ENCODE data around the gene PDZK1IP1. TPM values are rescaled to one million over a fixed set of nuclear protein-coding genes. Genes with fewer than 3 reads are reported as not detected.
A peak's percentile ranks its signal among the peaks of the same experiment; 100 is the strongest.

Gene PDZK1IP1
- total RNA-seq, 1 donor from 2014 or later, result not detected

DNA sequence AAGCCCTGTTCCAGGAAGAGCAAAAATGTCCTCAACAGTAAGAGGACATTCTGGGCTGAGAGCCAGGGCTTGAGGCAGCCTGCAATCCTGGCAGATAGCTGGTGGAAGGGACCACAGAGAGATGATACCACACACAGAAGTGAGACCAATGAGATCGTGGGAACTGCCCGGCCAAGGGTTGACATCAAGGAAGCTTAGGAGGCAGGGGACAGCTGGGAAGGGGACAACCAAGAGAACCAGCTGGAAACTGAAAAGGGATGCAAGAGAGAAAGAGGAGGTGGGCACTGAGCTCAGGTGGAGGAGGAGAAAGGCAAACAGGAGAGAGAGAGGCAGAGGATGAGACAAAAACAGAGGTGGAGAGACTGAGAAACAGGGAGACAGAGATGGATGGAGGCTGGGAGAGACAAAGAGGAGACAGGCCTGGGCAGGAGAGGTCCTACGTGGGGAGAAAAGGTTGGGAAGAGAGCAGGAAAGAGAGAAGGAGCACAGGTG is 9.2 kb downstream of the PDZK1IP1 start:
- Mint-ChIP-seq H3K36me3 (ENCODE audit: low read depth, unreplicated experiment) (no peaks in the 10 kb centered on the region), H3K4me3 (ENCODE audit: unreplicated experiment) (peak overlapping the region; percentile 62)

DNA sequence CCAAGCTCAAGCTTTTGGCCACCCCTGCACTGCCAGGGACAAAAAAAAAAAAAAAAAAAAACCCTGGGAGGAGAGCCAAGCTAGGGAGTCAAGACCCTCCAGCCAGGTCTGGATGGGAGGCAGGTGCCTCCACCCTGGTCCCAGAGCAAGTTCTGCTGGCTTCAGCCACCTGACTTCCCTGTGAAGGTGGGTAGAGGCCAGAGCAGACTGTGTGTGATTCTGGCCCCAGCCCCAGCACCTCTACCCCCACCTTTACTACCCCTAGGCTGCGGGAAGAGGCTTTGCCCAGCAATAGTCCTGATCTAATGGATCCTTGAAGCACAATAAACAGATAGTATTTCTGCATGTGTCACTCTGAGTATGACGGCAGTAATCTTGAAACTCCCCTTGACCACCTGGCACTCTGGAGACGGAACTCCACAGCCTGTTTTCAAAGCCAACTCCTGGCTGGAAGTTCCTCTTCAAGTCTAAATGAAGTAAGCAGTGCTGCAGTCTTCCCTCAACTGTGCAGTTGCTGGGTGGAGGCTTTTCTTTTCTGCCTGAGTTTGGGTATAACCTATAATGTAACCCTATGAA is 9.8 kb downstream of the PDZK1IP1 start:
- Mint-ChIP-seq H3K36me3 (ENCODE audit: low read depth, unreplicated experiment) (no peaks in the 10 kb centered on the region), H3K9me3 (ENCODE audit: unreplicated experiment) (peaks cover 5% of the 10 kb centered on the region), H3K4me3 (ENCODE audit: unreplicated experiment) (no peak overlapping the region), H3K27me3 (ENCODE audit: unreplicated experiment) (peaks cover 25% of the 10 kb centered on the region), H3K27ac (ENCODE audit: unreplicated experiment) (peak overlapping the region; percentile 85), H3K4me1 (ENCODE audit: unreplicated experiment) (peaks cover 42% of the 10 kb centered on the region)
- DNase-seq (ENCODE audit: low spot score), result no peak
- TF ChIP-seq, protein P1, sequence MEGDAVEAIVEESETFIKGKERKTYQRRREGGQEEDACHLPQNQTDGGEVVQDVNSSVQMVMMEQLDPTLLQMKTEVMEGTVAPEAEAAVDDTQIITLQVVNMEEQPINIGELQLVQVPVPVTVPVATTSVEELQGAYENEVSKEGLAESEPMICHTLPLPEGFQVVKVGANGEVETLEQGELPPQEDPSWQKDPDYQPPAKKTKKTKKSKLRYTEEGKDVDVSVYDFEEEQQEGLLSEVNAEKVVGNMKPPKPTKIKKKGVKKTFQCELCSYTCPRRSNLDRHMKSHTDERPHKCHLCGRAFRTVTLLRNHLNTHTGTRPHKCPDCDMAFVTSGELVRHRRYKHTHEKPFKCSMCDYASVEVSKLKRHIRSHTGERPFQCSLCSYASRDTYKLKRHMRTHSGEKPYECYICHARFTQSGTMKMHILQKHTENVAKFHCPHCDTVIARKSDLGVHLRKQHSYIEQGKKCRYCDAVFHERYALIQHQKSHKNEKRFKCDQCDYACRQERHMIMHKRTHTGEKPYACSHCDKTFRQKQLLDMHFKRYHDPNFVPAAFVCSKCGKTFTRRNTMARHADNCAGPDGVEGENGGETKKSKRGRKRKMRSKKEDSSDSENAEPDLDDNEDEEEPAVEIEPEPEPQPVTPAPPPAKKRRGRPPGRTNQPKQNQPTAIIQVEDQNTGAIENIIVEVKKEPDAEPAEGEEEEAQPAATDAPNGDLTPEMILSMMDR (IDR thresholded peaks at IDR 0.05; ENCODE audit: unreplicated experiment), result no peak

More for the DNA sequence above, 9.2 kb downstream of the PDZK1IP1 start:
- TF ChIP-seq, protein P1 (IDR thresholded peaks at IDR 0.05; ENCODE audit: unreplicated experiment), result no peak
- Mint-ChIP-seq H3K9me3 (ENCODE audit: unreplicated experiment) (peaks cover 5% of the 10 kb centered on the region), H3K4me1 (ENCODE audit: unreplicated experiment) (peaks cover 44% of the 10 kb centered on the region), H3K27ac (ENCODE audit: unreplicated experiment) (peak overlapping the region; percentile 85), H3K27me3 (ENCODE audit: unreplicated experiment) (peaks cover 26% of the 10 kb centered on the region)
- no peak for DNase-seq (ENCODE audit: low spot score)

DNA sequence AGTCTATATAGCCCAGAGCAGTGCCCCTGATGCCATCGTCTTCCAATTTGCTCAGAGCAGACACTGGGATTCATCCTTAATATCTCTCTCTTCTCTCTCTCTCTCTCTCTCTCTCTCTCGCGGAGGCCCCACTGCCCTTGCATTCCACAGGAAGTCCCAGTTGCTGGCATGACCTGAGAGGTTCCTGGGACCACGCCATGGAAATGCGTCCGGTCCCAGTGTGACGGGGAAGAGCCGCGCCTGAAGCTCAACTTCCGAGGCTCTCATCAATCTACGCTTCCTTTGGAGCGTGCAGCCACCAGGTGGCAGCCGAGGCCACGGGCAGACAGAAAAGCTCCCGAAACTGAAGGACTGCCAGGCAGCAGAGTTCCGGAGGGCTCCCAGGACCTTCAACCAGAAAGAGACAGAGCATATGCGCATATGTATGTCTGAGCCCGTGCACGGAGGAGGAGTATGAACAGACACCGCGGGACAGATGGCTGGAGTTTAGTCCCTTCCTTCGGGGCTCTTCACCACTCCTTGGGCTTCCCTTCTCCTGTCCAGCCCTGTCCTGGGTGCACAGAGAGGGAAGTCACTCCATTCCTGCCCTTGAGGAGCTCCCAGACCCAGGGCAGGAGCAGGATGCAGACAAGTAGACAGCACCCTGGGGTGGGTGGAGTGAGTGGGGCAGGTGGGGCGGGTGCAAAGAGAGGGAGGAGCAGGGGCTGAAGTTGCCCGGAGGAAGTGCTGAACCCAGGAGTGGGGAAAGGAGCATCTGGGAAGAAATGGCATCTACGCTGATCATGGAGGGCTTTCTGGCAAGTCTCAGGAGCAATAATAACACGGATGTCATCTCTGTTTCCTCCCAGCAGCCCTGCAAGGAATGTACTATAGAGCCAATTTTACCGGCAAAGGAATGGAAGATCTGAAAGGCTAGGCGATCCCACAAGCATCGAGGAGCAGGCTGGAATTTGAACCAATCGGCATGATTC is 10.5 kb downstream of the PDZK1IP1 start:
- Mint-ChIP-seq H3K4me1 (ENCODE audit: unreplicated experiment) (peaks cover 45% of the 10 kb centered on the region), H3K36me3 (ENCODE audit: low read depth, unreplicated experiment) (no peaks in the 10 kb centered on the region), H3K9me3 (ENCODE audit: unreplicated experiment) (peaks cover 5% of the 10 kb centered on the region), H3K27ac (ENCODE audit: unreplicated experiment) (peak overlapping the region; percentile 65), H3K4me3 (ENCODE audit: unreplicated experiment) (peak overlapping the region; percentile 81), H3K27me3 (ENCODE audit: unreplicated experiment) (peaks cover 26% of the 10 kb centered on the region)
- TF ChIP-seq, protein P1 (IDR thresholded peaks at IDR 0.05; ENCODE audit: unreplicated experiment), result peak; percentile 81
- peak; percentile 95 for DNase-seq (ENCODE audit: low spot score)

DNA sequence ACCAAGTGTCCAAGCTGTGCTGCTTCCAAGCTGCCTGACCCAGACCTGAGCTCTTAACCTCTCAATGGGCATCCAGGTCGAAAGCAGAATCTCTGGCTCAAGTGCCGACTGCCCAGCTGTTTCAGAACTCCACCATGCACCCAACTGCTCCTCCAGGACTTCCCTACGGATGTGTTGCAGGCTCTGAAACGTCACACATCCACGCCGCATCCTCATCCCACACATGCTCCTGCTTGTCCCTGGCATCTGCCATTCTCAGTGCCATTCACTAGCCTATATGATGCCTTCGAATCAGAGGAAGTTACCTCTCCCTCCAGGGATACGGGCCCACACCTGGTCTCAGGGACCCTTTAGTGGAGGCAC is 11.2 kb downstream of the PDZK1IP1 start:
- Mint-ChIP-seq H3K36me3 (ENCODE audit: low read depth, unreplicated experiment) (no peaks in the 10 kb centered on the region), H3K27ac (ENCODE audit: unreplicated experiment) (peak overlapping the region; percentile 65), H3K4me1 (ENCODE audit: unreplicated experiment) (peaks cover 46% of the 10 kb centered on the region), H3K9me3 (ENCODE audit: unreplicated experiment) (peaks cover 5% of the 10 kb centered on the region), H3K4me3 (ENCODE audit: unreplicated experiment) (peak overlapping the region; percentile 81), H3K27me3 (ENCODE audit: unreplicated experiment) (peaks cover 26% of the 10 kb centered on the region)
- TF ChIP-seq, protein P1 (IDR thresholded peaks at IDR 0.05; ENCODE audit: unreplicated experiment), result no peak
- no peak for DNase-seq (ENCODE audit: low spot score)
